COLO829 (cell line): ENCODE results near the gene KIAA1217.

ENCODE experiments used
- DNase-seq: peaks from one replicate; pipeline ENCODE4 v3.0.0; 2012; ENCODE audit warnings: low spot score

The KIAA1217 gene

DNA sequence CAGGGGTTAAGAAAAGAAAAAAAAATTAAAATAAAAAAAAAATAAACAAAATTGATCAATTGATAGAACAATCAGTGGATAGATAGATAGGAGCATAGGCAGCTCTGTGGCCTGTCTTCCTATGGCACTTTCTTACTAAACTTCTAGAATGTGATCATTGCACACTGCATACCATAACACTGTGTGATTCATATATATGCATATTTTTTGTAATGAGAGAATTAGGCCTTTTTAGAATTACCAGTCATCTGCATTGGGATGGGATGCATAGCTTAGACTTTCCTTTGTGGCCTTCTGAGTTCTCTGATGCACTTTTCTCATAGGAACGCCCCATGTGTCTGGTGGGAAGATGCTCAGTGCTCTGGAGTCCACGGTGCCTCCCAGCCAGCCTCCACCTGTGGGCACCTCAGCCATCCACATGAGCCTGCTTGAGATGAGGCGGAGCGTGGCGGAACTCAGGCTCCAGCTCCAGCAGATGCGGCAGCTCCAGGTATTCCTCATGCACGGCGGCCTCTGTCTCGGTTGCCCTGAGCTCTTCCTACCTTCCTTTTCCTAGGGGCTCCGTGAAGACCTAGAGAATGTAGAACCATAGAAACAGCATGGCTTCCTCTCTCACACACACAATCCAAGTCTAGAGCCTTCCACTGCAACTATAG, 292.2 kb downstream of the KIAA1217 start:
- DNase-seq = no peak

DNA sequence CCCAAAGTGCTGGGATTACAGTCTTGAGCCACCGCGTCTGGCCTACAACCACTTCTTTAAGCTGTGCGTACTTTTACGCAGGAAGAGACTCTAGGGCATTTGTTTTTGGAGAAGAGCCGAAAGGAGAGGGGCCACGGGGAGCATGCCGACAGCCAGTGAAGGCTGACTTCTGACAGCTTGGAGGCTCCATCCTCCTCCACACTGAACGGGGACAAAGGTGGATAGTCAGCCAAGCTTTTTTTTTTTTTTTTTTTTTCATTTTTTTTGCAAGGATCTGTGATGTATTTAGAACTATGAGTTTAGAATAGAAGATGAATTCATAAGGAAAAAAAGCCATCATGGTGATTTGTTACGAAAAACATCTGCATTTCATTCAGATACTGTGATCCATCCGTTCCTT, 293.1 kb downstream of the KIAA1217 start:
- DNase-seq = no peak

- DNase-seq = no peak
Measured at GRCh38 chr10:24502801-24503460, 294.0 kb downstream of the KIAA1217 start.

DNA sequence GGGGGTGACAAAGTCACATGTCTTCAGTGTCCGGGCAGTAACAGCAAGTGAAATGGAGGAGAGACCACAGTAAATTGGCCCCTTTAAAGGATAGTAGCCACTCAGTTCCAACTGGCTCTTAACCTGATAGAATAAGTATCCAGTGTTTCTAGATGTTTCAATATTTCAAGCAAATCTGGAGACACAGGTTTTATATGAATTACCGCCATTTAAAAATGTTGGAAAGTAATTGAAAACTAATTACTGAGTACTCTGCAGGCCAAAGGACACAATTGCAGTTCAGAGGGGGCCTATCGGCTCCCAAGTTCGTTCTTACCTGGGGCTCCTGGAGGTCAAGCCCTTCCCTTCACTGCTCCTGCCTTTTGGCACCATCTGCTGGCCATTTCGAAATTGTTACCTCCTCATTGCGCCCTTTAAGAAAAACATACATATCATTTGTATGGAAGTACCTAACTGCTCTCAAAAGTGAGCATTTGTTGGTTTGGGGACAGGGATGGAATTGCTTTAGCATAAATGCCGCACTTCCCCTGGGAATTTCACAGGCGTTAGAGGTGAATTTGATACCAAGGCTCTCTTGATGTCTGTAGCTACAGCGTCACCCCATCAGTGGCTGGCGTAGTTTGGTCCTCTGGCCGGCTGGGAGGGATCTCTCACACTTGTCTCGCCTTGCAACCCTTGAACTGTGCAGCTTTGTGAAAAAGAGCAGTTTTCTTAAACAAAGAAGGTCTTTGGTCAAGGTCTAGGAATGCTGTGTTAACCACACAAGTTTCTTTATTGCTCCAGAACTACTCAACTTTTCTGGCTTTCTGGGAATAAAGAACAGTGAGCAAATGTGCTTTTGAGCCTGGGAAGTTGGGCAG, 294.8 kb downstream of the KIAA1217 start:
- peak; percentile 21 for DNase-seq

DNA sequence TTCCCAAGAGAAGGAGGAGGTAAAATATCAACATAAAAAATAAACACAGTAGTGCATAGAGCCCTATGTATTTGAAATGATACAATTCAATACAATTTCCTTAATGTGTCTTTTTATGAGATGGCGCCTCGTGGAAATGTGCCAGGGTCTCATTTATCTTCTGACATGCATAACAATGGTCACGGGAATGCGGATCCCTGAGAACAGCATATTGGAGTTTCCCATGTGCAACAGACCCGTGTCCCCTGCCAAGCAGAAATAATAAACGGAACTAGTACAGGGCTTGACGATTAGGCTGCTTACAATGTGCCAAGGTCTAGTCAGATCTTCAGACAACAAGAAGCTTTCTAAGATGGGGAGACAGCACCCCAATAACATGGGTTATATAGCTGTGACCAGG, 296.8 kb downstream of the KIAA1217 start:
- DNase-seq = no peak

DNA sequence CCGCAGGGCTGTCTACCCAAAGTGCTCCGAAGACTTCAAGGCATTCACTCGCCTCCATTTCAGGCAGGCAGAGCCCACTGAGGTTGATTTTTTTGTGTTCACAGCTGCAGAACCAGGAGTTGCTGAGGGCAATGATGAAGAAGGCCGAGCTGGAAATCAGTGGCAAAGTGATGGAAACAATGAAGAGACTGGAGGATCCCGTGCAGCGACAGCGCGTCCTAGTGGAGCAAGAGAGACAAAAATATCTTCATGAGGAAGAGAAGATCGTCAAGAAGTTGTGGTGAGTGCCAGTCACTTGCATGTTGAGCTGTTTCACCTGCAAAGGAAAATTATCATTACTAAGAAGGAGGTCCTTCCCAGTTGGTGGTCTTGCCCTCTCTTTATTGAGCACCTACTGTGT, 304.2 kb downstream of the KIAA1217 start:
- DNase-seq = no peak

DNA sequence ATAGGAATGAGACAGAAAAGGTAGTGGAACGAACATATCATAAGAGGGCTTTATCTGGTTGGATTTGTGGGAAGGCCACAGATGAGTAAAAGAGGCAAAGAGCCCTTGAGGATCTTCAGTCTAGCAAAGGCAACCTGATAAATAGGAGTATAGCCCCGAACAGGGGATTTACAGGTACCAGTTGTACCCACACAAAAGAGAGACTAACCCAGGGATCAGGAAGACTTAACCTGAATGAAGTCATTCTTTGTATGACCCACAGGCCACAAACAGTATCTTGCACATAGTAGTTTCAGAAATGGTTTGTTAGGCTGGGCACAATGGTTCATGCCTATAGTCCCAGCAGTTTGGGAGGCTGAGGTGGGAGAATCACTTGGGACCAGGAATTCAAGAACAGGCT, 306.5 kb downstream of the KIAA1217 start:
- DNase-seq = no peak

DNA sequence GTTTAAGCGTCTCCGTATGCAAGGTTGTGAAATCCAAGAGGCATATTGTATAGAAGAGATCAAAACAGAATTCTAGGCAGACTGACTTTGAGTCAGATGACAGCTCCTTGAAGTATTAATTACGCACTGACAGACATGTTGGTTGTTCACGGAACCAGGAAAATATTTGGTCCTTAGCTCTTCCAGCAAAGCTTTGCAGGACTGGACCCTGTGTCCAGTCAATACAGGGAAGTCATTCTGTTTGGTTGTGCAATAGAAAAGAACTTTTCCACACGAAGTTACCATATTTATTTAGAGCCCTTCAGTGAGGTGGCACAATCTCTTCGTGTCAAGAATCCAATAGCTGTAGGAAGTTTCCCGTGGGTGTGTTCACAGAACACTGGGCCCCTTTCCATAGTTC, 309.5 kb downstream of the KIAA1217 start:
- DNase-seq = no peak

DNA sequence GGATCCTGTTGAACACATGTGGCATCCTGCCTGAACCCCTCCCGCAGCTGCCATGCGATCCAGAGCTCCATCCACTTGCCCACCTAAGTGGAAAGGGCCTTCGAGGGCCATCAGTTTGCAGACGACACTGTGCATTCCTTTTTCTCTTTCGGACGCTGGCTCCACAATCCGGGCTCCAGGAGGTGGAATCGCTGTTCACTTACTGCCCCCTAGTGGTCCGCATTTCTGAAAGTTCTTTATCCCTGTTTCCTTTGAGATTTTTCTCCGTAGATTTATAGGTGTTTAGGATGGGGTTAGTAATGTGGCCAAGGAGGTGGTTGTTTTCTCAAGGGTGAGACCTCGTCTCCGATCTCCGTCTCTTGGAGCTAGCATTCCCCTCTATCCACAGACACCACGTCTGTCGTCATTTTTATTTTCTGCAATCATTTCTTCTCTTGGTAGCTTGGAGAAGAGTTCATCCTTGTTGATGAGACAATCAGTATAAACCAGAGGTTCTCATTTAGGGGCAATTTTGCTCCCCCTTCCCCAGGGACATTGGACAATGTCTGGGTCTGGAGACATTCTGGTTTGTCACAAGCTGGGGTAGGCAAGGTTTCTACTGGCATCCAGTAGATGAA, 310.2 kb downstream of the KIAA1217 start:
- DNase-seq = peak; percentile 59

GRCh38 chr10:24519950-24520349, 311.0 kb downstream of the KIAA1217 start:
- peak; percentile 13 for DNase-seq

DNA sequence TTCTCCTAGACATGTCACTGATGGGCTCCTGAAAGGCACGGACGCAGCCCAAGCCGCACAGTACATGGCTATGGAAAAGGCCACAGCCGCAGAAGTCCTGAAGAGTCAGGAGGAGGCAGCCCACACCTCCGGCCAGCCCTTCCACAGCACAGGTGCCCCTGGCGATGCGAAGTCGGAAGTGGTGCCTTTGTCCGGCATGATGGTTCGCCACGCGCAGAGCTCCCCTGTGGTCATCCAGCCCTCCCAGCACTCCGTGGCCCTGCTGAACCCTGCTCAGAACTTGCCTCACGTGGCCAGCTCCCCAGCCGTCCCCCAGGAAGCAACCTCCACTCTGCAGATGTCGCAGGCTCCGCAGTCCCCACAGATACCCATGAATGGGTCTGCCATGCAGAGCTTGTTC, 315.4 kb downstream of the KIAA1217 start:
- no peak for DNase-seq

DNA sequence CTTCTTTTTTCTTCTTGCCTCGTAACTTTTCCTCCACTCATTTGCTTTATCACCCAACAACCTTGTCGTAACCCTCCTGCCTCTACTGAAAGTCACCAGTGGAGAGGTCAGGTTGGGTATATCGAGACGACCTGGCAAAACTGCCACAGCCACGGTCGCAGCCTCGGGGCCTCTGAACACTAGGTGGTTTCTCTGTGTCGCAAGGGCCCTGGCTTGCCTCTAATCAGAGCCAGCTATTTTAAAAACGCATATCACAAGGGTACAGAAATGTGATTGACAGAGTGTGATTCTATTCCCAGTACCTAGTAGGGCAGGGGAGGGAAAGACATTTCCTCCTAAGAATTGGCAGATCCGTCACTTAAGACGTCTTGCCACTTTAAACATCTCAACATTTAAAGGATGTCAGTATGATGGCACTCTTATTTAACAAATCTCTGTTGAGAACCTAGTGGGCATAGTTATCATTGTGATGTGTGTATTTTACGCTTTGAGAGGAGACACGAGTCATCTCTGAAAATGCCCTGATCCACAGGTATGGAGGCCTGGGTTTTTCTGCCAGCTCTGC, 317.2 kb downstream of the KIAA1217 start:
- DNase-seq = no peak

DNA sequence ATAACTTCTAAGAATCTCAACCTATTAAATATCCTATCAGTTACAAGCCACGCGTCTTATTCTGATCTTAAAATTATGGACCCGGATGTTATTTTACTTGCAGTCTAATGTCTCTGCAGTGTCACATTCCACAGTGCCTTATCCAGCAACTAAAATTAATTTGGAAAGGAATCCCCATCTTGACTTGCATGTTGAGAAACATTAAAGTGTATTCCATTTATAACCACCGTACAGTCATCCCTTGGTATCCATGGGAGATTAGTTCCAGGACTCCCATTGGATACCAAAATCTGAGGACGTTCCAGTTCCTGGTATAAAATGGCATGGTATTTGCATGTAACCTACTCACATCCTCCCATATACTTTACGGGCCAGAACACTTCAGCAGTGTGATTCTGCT, 320.0 kb downstream of the KIAA1217 start:
- no peak for DNase-seq

DNA sequence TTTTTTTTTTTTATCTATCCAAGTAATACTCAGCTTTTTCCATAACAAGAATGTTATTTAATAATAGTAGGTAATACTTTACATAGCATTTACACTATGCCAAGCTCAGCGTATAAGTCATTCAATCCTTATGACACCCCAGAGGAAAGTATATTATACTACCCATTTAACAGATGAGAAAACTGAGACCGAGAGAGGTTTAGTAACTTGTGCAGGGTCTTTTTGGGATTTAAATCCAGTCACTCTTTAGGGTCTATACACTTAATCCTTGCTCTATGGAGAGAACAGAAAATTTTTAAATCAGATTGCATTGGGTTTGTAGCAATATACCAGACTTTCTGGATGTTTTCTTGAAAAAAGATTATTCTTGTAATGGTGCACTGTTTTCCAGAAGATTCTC, 322.5 kb downstream of the KIAA1217 start:
- DNase-seq = no peak

DNA sequence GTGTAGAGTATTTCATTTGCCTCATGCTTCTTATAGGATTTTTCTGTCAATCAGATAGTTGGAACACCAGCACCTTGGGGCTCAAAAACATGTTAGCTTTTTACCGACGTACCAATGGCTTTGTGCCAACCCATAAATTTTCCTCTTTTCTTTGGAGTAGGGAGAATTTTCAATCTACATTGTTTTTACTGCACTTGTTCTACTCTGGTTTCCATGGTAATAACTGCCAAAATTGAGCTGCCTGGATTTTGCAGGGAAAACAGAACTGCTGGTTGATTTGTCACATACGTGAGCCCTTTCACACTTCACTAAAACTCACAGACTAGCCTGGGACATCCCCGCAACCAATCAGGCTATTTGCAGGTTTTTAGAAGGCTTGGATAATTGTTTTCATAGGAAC, 325.0 kb downstream of the KIAA1217 start:
- no peak for DNase-seq

- no peak for DNase-seq
Measured at GRCh38 chr10:24536636-24537035, 327.7 kb downstream of the KIAA1217 start.

DNA sequence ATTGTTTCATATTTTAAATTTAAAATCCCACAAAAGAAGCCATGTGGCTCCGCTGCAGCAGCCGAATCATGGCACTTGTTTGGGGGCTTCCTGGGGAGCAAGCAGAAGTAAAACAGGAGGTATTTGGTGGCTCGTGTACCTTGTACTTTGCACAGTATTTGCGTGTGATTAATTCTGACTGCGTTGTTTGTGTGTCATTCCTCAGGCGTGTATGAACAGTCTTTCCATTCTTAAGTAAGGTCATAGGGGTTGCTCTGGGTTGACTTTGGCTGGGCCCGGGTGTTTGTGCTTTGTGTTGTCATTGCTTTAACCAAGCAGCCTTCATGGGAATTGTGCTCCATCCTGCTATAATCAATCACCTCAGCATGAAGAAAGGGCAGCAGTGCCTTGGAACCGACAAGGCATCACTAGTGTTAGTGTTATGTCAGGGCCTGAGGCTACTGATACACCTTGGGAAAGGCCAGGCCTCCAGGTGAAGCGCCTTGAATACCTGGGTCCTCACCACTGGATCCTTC, 332.4 kb downstream of the KIAA1217 start:
- DNase-seq = peak; percentile 33

- no peak for DNase-seq
Measured at GRCh38 chr10:24542314-24543270, 333.7 kb downstream of the KIAA1217 start.

GRCh38 chr10:24544776-24545175, 335.8 kb downstream of the KIAA1217 start:
- DNase-seq = no peak

GRCh38 chr10:24545585-24545984, 336.6 kb downstream of the KIAA1217 start:
- DNase-seq = no peak

DNA sequence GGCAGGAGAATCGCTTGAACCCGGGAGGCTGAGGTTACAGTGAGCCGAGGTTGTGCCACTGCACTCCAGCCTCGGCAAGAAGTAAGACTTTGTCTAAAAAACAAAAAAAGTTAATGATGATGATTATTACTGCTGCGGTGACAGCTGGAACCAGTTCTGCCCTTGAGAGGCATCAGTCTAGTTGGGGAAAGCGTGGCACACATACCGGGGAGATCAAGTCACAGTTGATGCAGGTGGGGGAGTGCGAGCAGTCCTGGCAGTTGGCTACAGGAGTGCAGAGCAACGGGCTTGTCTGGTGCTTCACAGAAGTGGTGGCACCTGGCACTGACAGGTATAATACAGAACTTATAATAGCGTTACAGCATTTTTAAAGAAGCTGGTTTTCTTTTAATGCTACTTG, 341.7 kb downstream of the KIAA1217 start:
- no peak for DNase-seq
